HG03159 (cell line): ENCODE results near the gene FAM13A.
A peak's percentile ranks its signal among the peaks of the same experiment; 100 is the strongest.

Experiments
- ATAC-seq: cut with Tn5 transposase; IDR thresholded peaks from one replicate; pipeline ENCODE4 v1.9.1; 2021; ENCODE audit warnings: mild to moderate bottlenecking, moderate library complexity; ENCODE audit not compliant: unreplicated experiment

FAM13A gene

GRCh38 chr4:88792821-88793220 lies 264.2 kb downstream of the FAM13A start:
- no peak for ATAC-seq

GRCh38 chr4:88792268-88792781 lies 264.7 kb downstream of the FAM13A start:
- peak; percentile 82 for ATAC-seq

- ATAC-seq, result no peak
Observed at GRCh38 chr4:88791274-88791673, 265.7 kb downstream of the FAM13A start.

GRCh38 chr4:88788895-88789294 lies 268.1 kb downstream of the FAM13A start:
- no peak for ATAC-seq

GRCh38 chr4:88788424-88788823 lies 268.6 kb downstream of the FAM13A start:
- no peak for ATAC-seq

GRCh38 chr4:88786011-88786410 lies 271.0 kb downstream of the FAM13A start:
- ATAC-seq, result no peak

- ATAC-seq, result no peak
Observed at GRCh38 chr4:88780389-88780788, 276.6 kb downstream of the FAM13A start.

- ATAC-seq, result no peak
Observed at GRCh38 chr4:88779431-88779830, 277.6 kb downstream of the FAM13A start.

GRCh38 chr4:88775529-88775928 lies 281.5 kb downstream of the FAM13A start:
- ATAC-seq, result no peak

GRCh38 chr4:88775026-88775425 lies 282.0 kb downstream of the FAM13A start:
- no peak for ATAC-seq

GRCh38 chr4:88771883-88772450 lies 285.0 kb downstream of the FAM13A start:
- no peak for ATAC-seq

GRCh38 chr4:88765729-88766128 lies 291.3 kb downstream of the FAM13A start:
- no peak for ATAC-seq

GRCh38 chr4:88763075-88763474 lies 293.9 kb downstream of the FAM13A start:
- no peak for ATAC-seq

GRCh38 chr4:88761861-88762523 lies 295.0 kb downstream of the FAM13A start:
- no peak for ATAC-seq

- no peak for ATAC-seq
Observed at GRCh38 chr4:88761342-88761741, 295.6 kb downstream of the FAM13A start.

GRCh38 chr4:88759895-88760290 lies 297.1 kb downstream of the FAM13A start:
- ATAC-seq, result no peak

- no peak for ATAC-seq
Observed at GRCh38 chr4:88759039-88759894, 297.7 kb downstream of the FAM13A start.

- no peak for ATAC-seq
Observed at GRCh38 chr4:88758264-88758663, 298.7 kb downstream of the FAM13A start.

- ATAC-seq, result no peak
Observed at GRCh38 chr4:88757776-88758175, 299.2 kb downstream of the FAM13A start.

GRCh38 chr4:88757067-88757466 lies 299.9 kb downstream of the FAM13A start:
- ATAC-seq, result no peak

- no peak for ATAC-seq
Observed at GRCh38 chr4:88756149-88756548, 300.8 kb downstream of the FAM13A start.

- ATAC-seq, result no peak
Observed at GRCh38 chr4:88755454-88755853, 301.5 kb downstream of the FAM13A start.
